ENCODE results near the gene DNAAF5.
"Not testable (repeated sequence)": the region's sequence is repeated elsewhere in the genome, so short reads cannot be mapped to it uniquely, and the experiment has no call there.

DNAAF5 gene

DNA sequence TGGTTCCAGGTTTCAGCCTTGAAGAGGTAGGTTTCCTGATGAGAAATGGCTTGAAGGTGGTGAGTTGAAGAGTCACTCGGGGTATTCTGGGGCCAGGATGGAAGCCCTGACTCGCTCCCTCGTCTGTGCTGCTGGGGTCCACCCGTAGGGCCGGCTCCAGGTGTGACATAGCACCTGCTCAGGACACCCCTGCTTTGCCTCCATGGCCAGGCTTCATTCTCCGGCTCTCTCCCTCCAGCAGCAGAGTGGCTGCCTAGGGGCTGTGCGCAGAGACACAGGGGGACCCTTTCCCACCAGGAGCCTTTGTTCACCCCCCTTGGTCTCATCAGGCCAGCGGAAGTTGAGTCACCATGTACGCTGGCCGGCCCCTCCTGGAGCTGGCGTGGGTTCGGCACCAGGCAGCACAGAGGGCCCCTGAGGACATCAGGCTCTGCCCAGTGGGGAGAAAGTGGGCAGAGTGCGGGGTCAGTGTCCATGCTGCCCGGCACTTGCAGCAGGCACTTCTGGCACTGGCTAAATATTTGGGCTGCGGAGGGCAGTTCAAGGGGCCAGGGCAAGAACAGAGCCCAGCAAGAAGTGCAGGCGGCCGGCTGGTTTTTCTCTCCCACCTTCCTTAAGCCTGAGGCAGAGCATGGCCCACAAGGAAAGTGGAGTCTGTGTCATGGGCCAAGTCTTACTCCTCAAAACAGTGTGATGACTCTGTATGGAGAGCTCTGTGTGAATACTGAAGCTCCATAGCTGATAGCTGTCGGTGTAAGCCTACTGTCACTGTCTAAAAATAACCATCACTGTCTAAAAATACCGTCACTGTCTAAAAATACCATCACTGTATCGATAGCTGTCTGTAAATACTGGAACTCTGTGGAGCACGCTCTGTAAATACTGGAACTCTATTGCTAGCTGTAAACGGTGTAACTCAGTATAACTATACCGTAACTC is 4.3 kb downstream of the DNAAF5 start:
- no peak for DNase-seq (ENCODE audit: low spot score)

- no peak for DNase-seq (ENCODE audit: low spot score)
These were observed 5.1 kb downstream of the DNAAF5 start for GRCh38 chr7:731440-732085.

DNA sequence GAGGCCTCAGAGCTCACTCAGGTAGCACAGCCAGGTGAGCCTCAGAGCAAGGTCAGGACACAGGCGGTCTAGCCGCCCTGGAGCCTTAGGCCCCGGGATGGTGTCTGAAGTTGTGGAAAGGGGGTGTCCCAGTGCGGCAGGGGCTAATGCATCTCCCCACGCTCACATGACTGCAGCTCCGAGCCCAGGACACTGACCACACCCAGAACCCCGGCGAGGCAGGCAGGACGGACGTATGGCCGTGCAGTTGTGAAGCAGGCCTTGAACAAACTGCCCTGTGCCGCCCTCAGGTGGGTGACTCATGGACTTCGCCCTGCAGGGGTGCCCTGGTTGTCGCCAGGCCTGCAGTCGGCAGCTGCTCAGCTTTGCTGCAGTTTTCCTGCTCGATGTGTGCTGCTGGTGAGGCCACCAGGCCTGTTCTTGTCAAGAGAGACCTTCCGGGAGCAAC is 5.6 kb downstream of the DNAAF5 start:
- DNase-seq (ENCODE audit: low spot score): no peak

GRCh38 chr7:732556-732955 is 6.1 kb downstream of the DNAAF5 start:
- DNase-seq (ENCODE audit: low spot score): no peak

DNA sequence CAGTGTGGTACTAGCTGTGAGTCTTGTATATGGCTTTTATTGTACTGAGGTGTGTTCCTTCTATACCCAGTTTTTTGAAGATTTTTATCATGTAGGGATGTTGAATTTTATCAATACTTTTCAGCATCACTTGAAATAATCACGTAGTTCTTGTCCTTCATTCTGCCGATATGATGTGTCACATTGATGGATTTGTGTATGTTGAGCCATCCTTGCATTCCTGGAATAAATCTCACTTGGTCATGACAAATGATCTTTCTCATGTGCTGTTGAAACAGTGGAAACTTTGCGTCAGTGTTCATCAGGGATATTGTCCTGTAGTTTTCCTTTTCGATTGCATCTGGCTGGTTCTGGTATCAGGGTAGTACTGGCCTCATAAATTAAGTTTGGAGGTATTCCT is 7.7 kb downstream of the DNAAF5 start:
- no peak for DNase-seq (ENCODE audit: low spot score)

- no peak for DNase-seq (ENCODE audit: low spot score)
These were observed 8.3 kb downstream of the DNAAF5 start for GRCh38 chr7:734808-735207.

GRCh38 chr7:738241-738640 is 11.7 kb downstream of the DNAAF5 start:
- no peak for DNase-seq (ENCODE audit: low spot score)

DNA sequence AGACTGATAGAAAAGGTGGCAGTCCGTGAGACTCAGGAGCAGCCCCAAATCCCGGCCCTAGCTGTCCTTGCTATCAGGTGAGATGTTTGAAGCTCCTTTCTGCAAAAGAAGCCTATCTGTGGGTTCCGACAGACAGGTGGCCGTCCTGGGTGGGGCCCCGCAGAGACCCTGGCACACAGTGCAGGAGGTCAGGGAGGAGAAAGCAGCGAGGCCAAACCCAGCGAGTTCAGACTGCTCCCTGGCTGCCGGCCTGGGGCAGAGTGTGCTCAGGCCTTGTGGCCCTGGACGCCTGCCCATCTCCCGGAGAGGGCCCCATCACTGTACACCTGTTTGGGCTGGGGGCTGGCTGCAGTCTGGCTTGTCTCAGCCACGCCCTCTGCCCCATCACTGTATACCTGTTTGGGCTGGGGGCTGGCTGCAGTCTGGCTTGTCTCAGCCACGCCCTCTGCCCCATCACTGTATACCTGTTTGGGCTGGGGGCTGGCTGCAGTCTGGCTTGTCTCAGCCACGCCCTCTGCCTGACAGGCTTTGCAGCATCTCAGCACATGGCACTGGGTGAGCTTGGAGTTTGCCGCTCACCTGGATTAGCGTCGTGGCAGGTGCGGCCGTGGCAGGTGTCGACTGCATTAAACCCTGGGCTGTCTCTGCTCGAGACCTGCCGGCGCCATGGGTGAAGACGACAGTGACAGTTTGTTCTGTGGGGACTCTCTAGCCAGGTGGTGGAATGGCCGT is 12.4 kb downstream of the DNAAF5 start:
- no peak for DNase-seq (ENCODE audit: low spot score)

GRCh38 chr7:739455-739982 is 13.0 kb downstream of the DNAAF5 start:
- DNase-seq (ENCODE audit: low spot score): no peak

DNA sequence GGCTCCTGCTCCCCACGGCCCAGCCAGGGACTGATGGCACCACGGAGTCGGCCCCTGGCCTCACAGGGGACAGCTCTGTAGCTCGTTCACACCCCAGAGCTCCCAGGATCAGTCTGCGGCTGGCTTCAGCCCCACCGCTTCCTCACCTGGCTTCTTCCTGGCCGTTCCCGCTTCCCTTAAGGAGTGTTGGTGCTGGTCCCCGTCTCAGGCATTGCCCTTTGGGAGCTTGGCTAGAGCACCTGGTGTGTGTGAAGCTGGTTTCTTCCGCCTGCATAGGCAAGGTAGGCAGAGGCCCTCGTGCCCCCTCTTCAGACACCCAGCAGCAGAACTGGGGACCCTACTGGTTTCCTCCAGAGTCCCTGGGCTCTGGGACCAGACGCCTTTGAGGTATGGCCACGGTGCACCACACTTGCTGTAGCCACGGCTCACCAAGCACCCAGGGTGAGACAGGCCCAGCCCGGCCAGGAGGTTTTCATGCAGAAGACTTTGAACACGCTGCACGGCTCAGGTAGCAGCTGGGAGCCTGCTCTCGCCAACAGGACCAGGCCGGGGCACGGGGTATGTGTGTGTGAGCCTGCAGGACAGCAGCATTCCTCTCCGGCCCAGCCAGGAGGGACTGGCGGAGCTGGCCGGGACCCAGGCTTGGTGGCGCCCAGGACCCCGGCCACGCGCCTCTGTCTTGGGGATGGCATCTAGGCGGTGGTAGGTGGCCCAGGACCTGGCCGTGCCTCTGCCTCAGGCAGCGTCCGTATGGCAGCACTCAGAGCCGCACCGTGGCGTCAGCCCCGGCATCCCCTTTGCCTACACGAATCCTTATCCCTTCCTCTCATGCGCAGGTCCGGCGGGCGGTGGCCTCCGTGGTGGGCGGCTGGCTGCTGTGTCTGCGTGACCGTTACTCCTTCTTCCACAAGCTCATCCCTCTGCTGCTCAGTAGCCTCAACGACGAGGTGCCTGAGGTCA is 13.8 kb downstream of the DNAAF5 start:
- DNase-seq (ENCODE audit: low spot score): no peak

DNA sequence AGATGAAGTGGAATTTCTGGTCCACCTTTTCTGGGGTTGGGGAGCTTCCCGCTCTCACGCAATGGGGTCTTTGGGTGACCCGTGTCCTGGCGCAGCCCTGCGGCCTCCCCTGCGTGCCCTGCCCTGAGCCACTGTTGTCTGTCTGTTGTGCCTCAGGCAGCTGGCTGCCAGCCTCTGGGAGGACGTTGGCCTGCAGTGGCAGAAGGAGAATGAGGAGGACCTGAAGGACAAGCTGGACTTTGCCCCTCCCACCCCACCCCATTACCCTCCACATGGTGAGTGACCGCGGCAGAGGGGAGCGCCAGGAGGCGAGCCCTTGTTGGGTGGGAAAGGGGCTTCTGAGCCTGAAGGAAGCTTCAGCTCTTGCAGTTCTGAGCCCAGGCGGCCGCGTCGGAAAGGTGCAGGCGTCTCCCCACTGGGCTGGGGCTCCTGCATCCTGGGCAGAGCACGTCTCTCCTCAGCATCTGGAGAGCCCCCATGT is 14.7 kb downstream of the DNAAF5 start:
- DNase-seq (ENCODE audit: low spot score): no peak

DNA sequence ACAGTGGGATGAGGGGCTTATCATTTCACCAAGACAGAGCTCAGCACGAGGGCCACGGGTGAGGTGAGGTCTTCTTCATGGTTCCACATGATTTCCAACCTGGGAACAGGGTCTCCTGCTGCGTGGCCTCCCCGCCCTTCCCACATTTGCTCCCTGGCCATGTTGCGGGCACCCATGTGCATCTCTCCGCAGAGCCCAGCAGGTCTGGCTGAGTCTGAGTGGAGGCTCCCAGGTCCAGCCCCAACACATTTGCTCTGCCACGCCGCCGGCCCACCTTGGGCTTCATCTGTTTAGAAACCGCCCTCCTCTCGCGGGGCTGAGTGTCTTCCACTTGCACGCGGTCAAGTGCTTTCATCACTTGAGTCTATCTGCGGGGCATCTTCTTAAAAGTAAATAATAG is 15.4 kb downstream of the DNAAF5 start:
- no peak for DNase-seq (ENCODE audit: low spot score)

GRCh38 chr7:742791-743190 is 16.3 kb downstream of the DNAAF5 start:
- DNase-seq (ENCODE audit: low spot score): no peak

GRCh38 chr7:743341-744127 is 17.0 kb downstream of the DNAAF5 start:
- not testable (repeated sequence) for DNase-seq (ENCODE audit: low spot score)

DNA sequence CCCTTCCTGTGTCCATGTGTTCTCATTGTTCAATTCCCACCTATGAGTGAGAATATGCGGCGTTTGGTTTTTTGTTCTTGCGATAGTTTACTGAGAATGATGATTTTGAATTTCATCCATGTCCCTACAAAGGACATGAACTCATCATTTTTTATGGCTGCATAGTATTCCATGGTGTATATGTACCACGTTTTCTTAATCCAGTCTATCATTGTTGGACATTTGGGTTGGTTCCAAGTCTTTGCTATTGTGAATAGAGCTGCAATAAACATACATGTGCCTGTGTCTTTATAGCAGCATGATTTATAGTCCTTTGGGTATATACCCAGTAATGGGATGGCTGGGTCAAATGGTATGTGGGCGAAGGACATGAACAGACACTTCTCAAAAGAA is 17.6 kb downstream of the DNAAF5 start:
- not testable (repeated sequence) for DNase-seq (ENCODE audit: low spot score)

DNA sequence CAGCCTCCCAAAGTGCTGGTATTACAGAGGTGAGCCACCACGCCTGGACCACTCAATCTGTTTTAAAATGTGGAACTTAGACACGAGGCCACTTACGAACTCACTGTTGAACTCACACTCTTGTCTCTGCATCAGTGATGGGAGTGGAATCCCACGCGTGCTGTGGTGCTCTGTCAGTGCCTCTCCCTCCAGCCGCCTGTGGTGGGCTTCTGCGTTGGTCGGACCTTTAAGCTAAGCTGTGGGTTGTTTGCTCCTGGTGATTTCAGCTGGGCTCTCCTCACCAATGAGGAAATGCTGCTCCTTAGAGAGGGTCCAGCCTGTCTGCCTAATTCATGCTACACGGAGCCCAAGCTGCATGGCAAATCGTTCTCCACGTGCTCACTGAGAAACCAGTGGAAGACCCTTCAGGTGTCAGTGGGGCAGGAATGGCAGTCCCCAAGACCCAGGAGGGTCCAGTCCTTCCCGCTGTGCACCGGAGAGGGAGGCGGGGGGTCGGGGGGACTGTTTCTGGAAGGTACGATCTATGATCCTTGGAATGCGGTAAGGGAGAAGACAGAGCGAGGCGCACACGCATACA is 18.4 kb downstream of the DNAAF5 start:
- DNase-seq (ENCODE audit: low spot score): no peak

GRCh38 chr7:745431-746154 is 19.1 kb downstream of the DNAAF5 start:
- no peak for DNase-seq (ENCODE audit: low spot score)

GRCh38 chr7:746155-747061 is 19.9 kb downstream of the DNAAF5 start:
- no peak for DNase-seq (ENCODE audit: low spot score)

All from HuH-7 (cell line).